Peyer's patch (tissue), 4 donors: ENCODE data around the gene ARL5C.

Experiments used
- POLR2A ChIP-seq, 2 donors: fragments of 450-650 bp; IDR thresholded peaks; one replicate each; pipeline ENCODE4 v1.5.1; 2017; ENCODE audit warnings: antibody characterized with exemption in 2 of 2, mild to moderate bottlenecking in 2 of 2, moderate library complexity in 2 of 2
- TF ChIP-seq, protein P1 (sequence below), 6 experiments: fragments of 450-650 bp in 4 of 6; fragments of 200-600 bp in 2 of 6; sonication (generic) in 1 of 6; IDR thresholded peaks; one replicate each; pipeline ENCODE4 v1.5.1; 2017 to 2019; ENCODE audit warnings: antibody characterized with exemption in 6 of 6, mild to moderate bottlenecking in 3 of 6, moderate library complexity in 1 of 6

DNA sequence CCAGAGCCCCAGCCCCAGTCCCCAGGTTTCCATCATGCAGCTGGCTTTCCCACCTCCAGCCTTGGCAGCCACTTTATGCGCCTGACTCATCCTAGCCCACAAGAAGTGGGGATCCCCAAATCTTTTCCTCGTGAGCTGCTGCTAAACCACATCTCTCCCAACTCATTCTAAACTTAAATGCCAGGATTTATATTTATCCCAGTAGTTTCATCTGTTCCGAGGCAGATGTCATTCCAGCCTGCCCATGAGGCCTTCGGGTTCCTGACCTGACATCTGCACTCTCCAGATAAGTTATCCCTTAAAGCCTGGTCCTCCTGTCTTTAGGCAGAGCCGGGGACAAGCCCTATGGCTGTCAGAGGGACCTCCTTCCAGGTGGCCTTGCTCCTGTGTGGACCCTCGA lies 31.1 kb downstream of the ARL5C start:
- TF ChIP-seq, protein P1, sequence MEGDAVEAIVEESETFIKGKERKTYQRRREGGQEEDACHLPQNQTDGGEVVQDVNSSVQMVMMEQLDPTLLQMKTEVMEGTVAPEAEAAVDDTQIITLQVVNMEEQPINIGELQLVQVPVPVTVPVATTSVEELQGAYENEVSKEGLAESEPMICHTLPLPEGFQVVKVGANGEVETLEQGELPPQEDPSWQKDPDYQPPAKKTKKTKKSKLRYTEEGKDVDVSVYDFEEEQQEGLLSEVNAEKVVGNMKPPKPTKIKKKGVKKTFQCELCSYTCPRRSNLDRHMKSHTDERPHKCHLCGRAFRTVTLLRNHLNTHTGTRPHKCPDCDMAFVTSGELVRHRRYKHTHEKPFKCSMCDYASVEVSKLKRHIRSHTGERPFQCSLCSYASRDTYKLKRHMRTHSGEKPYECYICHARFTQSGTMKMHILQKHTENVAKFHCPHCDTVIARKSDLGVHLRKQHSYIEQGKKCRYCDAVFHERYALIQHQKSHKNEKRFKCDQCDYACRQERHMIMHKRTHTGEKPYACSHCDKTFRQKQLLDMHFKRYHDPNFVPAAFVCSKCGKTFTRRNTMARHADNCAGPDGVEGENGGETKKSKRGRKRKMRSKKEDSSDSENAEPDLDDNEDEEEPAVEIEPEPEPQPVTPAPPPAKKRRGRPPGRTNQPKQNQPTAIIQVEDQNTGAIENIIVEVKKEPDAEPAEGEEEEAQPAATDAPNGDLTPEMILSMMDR (IDR thresholded peaks at IDR 0.05): no peak
- TF ChIP-seq POLR2A (IDR thresholded peaks at IDR 0.05): no peak
